NCI-H1930 (cell line): ENCODE data around the gene GRB2.
A peak's percentile ranks its signal among the peaks of the same experiment; 100 is the strongest.
"Not testable (repeated sequence)": the region's sequence is repeated elsewhere in the genome, so short reads cannot be mapped to it uniquely, and the experiment has no call there.

Experiments
- DNase-seq, 2 experiments: peaks; one replicate each; lab custom pipeline; 2025; lab: John Stamatoyannopoulos, UW

GRB2 gene

GRCh38 chr17:75318211-75318610 lies 87.3 kb downstream of the GRB2 start:
- DNase-seq = no peak

- no peak for DNase-seq
These were observed 87.8 kb downstream of the GRB2 start for GRCh38 chr17:75317671-75318070.

GRCh38 chr17:75316253-75316652 lies 89.2 kb downstream of the GRB2 start:
- no peak for DNase-seq

- no peak for DNase-seq
These were observed 89.8 kb downstream of the GRB2 start for GRCh38 chr17:75315541-75316243.

- DNase-seq = no peak
These were observed 91.4 kb downstream of the GRB2 start for GRCh38 chr17:75313941-75314551.

GRCh38 chr17:75308732-75309629 lies 96.5 kb downstream of the GRB2 start:
- no peak for DNase-seq

GRCh38 chr17:75307957-75308731 lies 97.3 kb downstream of the GRB2 start:
- DNase-seq = no peak

GRCh38 chr17:75301502-75302206 lies 103.8 kb downstream of the GRB2 start:
- no peak for DNase-seq

GRCh38 chr17:75301049-75301448 lies 104.4 kb downstream of the GRB2 start:
- DNase-seq = no peak

- no peak for DNase-seq
These were observed 105.2 kb downstream of the GRB2 start for GRCh38 chr17:75300280-75300679.

GRCh38 chr17:75295201-75296158 lies 110.0 kb downstream of the GRB2 start:
- DNase-seq = no peak

- not testable (repeated sequence) for DNase-seq
These were observed 112.5 kb downstream of the GRB2 start for GRCh38 chr17:75292810-75293448.

GRCh38 chr17:75289832-75290337 lies 115.6 kb downstream of the GRB2 start:
- no peak for DNase-seq

GRCh38 chr17:75289115-75289831 lies 116.2 kb downstream of the GRB2 start, which contains the start of gene SLC25A19:
SLC25A19 (minus strand) TSS chr17:75289433; CDS start chr17:75286764, 2,669 bp downstream.
- DNase-seq = peak; percentile 98 to 99

GRCh38 chr17:75288770-75289114 lies 116.7 kb downstream of the GRB2 start:
- no peak for DNase-seq

GRCh38 chr17:75288359-75288758 lies 117.1 kb downstream of the GRB2 start:
- DNase-seq = no peak

GRCh38 chr17:75287221-75287620 lies 118.3 kb downstream of the GRB2 start:
- DNase-seq = no peak

GRCh38 chr17:75285123-75285522 lies 120.4 kb downstream of the GRB2 start:
- no peak for DNase-seq

GRCh38 chr17:75280189-75280588 lies 125.3 kb downstream of the GRB2 start:
- not testable (repeated sequence) for DNase-seq
